Activated CD4-positive, CD25-positive, alpha-beta regulatory T cell treated with anti-CD3 and anti-CD28 coated beads, Interleukin-2, amount 50 U/mL, for 24 hours (primary cell): ENCODE measurements around the gene IFNL4.
"Not testable (repeated sequence)": the region's sequence is repeated elsewhere in the genome, so short reads cannot be mapped to it uniquely, and the experiment has no call there.

Experiments
- ATAC-seq, 2 donors: fragments of 150-1000 bp; cut with Tn5 transposase; one replicate each; pipeline ENCODE4 v1.10.0; 2021; ENCODE audit warnings: mild to moderate bottlenecking in 1 of 2, moderate library complexity in 1 of 2

Gene IFNL4

DNA sequence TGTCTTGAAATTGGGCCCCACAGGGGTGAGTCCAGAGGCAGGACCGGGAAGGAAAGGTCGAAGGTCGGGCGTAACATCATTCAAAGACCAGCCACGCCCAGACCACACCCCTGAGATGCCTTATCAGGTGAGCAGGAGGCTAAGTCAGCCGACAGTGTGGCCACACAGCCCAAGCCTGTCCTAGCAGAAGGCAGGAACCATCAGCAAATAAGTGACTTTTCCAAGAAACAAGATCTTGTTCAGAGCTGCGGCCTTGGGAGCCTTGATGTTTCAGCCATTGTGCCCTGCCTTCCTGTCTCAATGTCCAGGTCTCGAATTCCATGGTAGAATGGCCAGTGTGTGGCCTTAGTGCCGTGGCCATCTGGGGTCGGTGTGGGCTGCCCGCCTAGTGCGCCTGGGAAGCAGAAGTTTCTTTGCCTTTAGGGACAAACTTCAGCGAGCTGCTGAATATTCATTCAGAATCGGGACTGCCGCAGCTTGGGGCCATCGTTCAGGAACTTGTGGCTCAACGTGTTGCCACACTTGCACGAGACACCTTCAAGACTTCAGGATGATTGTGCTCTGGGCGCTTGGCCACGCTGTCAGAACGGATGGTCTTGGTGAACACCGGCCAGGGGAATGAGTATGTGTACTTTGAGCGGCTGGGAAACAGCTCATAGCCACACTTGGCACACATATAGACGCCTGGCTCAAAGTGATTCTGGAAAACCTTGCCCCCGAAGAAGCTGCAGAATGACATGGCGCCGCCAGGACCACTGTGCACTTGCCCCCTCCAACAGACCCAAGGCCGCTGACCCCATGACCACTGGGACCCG is 6.1 kb upstream of the IFNL4 start:
- no peak for ATAC-seq

DNA sequence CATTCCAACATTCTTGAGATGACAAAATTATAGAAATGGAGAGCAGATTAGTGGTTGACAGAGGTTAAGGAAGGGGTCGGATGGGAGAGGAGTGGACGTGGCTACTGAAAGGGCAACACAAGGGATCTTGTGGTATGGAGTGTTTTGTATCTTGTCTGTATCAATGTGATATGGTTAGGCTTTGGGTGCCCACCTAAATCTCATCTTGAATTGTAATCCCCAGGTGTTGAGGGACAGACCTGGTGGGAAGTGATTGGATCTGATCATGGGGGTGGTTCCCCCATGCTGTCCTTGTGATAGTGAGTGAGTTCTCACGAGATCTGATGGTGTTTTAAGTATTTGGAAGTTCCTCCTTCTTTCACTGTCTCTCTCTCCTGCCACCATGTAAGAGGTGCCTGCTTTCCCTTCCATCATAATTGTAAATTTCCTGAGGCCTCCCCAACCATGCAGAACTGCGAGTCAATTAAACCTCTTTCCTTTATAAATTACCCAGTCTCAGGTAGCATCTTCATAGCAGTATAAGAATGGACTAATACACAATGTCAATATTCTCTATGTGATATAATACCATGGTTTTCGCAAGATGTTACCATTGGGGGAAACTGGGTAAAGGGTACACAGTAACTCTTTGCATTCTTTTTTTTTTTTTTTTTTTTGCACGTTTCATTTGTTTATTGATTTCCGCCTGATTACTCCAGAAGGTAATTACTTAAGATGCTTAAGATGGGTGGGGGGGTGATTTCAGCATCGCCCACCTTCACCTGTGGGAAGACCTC is 4.9 kb upstream of the IFNL4 start:
- no peak for ATAC-seq

DNA sequence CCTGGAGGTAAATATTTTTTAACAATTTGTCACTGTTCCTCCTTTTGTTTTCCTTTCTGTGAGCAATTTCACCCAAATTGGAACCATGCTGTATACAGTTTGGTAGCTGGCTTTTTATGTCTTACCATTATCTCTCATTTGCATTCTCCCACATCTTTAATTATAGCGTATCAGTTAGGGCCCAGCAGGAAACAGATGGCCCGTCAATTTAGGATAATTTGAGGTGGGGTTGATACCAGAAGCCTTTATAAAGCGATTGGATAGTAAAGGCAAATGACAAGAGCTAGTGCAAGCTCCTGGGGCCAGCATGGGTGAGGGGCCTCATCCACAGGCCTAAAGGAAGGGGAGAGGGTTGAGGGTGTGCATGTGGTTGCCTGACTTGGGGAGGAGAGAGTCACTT is 3.8 kb upstream of the IFNL4 start:
- ATAC-seq = no peak

GRCh38 chr19:39251846-39252245 is 3.2 kb upstream of the IFNL4 start:
- ATAC-seq = no peak

- no peak for ATAC-seq
Measured at GRCh38 chr19:39251081-39251480, 2.4 kb upstream of the IFNL4 start.

DNA sequence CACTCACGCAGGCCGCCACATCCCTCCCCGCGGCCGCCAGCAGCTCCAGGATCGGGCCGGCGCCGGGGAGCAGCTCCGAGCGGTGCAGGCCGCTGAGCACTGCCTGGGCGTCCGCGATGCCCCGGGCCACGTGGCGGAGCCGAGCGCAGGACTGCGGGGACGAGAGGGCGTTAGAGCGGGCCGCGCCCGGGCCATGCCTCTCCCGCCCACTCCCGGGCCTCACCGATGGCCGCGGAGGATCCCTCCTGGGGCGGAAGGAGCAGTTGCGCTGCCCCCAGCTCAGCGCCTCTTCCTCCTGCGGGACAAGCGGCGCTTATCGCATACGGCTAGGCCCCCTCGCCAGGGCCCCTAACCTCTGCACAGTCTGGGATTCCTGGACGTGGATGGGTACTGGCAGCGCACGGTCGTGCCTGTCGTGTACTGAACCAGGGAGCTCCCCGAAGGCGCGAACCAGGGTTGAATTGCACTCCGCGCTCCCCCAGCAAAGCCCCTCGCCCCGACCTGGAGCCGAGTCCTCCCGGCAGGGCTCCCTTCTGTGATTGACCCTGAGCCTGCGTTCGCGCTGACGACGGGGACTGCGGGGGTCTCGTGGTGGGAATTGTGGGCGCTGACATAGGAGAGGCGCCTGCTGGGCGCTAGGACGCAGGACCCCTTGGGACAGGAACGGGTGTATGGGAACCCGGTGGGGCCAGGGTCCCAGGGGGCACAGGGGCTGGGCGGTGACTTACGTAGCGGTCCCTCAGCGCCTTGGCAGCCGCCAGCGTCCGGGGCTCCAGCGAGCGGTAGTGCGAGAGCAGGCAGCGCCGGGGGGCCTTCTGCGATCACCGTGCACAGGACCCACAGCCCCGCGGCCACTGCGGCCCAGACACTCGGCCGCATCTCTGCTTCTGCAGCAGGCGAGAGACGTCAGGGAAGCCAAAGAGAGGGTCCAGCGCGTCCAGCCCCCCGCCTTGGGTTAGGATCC is 673 bp downstream of the IFNL4 start:
- peak in 1 of 2 donors; percentile 53 for ATAC-seq

GRCh38 chr19:39246951-39247669 is 1.5 kb downstream of the IFNL4 start:
- ATAC-seq = peak; percentile 37 to 64

GRCh38 chr19:39245166-39245565 is 3.5 kb downstream of the IFNL4 start:
- ATAC-seq = peak; percentile 47 to 50

DNA sequence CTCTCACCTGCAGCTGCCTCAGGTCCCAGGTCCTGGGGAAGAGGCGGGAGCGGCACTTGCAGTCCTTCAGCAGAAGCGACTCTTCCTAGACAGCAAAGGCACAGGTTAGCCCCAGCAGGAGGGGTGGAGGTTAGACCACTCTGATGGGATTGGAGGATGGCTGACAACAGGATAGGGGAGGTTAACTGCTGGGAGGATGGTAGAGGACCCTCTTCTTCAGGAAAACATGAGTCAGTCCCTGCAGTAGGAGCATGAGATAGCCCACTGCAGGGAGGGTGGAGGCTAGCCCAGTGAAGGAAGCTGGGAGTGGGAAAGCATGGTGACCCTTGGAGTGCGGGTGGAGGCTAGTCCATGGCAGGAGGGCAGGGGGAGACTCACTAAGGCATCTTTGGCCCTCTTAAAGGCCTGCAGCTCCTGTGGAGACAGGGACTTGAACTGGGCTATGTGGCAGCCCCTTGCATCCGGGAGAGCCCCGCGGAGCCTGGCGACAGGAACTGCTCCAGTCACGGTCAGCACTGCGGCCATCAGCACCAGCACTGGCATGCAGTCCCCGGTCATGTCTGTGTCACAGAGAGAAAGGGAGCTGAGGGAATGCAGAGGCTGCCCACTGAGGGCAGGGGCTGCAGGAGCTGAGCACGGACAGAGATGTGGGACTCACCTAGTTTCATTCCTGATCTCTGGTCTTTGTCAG is 4.1 kb downstream of the IFNL4 start, which contains the start of gene IFNL3:
Gene IFNL3, minus strand, starts transcription at position 597 of the 691 bp plus-strand sequence. Its CDS starts 39 bp downstream, at position 558.
- not testable (repeated sequence) for ATAC-seq

DNA sequence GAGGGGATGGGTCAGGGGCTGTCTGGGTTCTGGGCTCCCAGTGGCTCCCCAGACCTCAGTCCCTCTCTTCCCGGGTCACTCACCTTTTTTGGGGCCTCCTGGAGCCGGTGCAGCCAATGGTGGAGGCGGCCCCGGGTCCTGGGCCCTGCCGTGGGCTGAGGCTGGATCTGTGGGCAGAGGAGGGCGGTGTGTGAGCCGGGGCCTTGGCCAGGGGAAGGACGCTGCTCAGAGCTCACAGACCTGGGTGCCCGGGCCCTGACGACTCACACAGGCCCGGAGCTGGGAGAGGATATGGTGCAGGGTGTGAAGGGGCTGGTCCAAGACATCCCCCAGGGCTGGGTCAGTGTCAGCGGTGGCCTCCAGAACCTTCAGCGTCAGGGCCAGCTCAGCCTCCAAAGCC is 4.9 kb downstream of the IFNL4 start:
- not testable (repeated sequence) for ATAC-seq

DNA sequence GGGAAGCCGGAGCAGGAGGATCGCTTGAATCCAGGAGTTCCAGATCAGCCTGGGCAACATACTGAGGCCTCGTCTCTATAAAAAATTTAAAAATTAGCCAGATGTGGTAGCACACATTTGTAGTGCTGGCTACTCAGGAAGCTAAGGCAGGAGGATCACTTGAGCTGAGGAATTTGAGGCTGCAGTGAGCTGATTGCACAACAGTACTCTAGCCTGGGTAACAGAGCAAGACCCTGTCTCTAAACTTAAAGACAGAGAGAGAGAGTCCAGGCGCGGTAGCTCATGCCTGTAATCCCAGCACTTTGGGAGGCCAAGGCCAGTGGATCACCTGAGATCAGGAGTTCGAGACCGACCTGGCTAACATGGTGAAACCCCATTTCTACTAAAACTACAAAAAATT is 8.2 kb downstream of the IFNL4 start:
- ATAC-seq = no peak

DNA sequence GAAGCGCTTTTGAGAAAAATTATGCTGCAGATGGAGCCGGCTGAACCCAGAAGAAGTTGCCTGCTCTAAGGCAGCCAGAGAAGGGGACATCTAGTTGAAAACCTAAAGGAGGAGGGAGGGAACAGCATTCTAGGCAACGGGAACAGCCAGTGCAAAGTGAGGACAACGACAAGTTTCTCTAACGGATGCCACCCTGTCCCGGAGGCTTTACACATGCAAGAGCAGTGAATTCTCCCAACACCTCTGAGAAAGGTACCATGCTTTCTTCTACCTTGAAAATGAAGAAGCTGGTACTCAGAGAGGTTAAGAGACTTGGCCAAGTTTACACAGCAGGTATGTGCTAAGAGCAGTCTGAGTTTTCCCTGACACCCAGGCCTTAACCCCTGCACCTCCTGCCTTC is 9.7 kb downstream of the IFNL4 start:
- ATAC-seq = no peak

DNA sequence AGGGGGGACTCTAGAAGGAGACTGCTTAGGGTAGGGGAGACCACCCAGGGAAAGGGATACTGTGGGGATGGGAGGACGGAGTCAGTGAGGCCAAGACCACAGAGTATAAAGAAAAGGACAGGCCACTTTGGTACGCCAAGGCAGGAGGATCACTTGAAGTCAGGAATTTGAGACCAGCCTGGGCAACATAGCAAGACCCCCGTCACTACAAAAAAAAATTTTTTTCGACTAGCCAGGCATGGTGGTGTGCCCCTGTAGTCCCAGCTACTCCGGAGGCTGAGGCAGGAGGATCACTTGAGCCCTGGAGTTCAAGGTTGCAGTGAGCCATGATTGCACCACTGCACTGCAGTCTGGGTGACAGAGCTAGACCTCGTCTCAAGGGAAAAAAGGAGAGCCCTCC is 10.4 kb downstream of the IFNL4 start:
- no peak for ATAC-seq

DNA sequence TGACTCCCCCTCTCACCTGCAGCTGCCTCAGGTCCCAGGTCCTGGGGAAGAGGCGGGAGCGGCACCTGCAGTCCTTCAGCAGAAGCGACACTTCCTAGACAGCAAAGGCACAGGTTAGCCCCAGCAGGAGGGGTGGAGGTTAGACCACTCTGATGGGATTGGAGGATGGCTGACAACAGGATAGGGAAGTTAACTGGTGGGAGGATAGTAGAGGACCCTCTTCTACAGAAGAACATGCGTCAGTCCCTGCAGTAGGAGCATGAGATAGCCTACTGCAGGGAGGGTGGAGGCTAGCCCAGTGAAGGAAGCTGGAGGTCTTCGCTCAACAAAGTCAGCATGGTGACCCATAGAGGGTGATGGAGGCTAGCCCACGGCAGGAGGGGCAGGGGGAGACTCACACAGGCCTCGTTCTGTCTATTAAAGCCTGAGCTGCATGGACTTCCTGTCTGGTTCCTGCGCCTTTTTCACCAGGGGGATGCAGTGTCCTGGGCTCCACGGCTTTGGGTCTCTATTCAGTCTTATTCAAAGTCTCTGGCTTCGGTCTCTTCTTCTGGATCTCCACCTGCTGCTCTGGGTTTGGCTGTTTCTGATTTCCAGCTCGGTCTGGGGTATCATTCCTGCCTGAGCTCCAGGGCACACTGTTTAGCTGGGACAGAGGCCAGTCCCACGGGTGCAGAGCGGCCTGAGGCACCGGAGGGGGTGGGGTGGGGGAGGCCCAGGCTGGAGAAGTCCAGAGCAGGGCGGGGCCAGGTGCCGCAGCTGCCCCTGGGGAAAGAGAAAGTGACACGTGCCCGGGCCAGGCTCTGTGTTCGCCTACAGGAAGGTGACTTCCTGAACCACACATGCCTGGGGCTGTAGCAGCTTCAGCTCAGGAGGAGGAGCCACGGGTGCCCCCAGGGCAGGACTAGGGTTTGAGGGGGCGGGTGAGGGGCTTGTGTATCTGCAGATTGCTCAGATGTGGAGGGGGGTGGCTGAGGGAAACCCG is 11.2 kb downstream of the IFNL4 start:
- ATAC-seq = peak; percentile 88 to 92

DNA sequence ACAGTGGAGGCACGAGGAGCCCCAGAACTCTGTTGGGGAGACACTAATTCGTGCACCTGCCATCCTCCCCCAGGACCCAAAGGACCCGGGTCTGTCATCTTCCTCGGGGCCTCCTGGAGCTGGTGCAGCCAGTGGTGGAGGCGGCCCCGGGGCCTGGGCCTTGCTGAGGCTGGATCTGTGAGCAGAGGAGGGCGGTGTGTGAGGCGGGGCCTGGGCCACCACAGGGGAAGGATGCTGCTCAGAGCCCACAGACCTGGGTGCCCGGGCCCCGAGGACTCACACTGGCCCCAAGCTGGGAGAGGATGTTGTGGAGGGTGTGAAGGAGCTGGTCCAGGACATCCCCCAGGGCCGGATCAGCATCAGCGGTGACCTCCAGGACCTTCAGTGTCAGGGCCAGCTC is 12.1 kb downstream of the IFNL4 start:
- peak in 1 of 2 donors; percentile 25 for ATAC-seq

DNA sequence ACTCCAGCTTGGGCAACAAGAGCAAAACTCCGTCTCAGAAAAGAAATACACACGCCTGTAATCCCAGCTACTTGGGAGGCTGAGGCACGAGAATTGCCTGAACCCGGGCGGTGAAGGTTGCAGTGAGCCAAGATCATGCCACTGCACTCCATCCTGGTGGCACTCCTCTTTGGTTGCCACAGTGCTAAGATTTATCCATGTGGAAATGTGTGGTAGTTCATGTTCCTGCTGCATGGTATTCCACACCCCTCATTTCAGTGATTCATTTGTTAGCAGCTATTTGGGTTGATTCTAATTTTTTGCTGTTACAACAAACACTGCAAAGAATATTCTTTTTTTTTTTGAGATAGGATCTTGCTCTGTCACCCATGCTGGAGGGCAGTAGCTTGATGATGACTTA is 15.9 kb downstream of the IFNL4 start:
- no peak for ATAC-seq

DNA sequence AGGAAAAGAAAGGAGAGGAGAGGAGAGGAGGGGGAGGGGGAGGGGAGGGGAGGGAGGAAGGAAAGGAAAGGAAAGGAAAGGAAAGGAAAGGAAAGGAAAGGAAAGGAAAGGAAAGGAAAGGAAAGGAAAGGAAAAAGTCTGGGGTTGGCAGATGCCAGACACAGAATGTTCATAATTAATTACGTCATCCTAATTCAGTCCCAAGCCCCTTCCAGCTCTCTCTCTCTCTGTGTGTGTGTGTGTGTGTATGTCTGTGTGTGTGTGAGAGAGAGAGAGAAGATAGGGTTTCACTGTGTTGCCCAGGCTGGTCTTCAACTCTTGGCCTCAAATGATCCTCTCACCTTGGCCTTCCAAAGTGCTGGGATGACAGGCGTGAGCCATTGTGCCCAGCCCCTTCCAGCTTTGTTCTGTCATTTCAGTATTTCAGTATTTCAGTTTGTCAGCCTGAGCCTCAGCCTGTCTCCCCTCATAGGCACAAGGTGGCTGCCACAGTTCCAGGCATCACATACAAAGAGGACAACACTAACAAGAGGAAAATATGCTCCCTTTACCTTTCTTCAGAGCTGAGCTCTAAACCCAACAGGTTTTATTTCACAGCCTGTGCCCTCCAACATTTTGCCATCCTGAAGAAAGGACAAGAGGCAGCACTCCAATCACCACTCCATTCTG is 18.4 kb downstream of the IFNL4 start:
- no peak for ATAC-seq

- no peak for ATAC-seq
Measured at GRCh38 chr19:39224910-39225309, 23.7 kb downstream of the IFNL4 start.

DNA sequence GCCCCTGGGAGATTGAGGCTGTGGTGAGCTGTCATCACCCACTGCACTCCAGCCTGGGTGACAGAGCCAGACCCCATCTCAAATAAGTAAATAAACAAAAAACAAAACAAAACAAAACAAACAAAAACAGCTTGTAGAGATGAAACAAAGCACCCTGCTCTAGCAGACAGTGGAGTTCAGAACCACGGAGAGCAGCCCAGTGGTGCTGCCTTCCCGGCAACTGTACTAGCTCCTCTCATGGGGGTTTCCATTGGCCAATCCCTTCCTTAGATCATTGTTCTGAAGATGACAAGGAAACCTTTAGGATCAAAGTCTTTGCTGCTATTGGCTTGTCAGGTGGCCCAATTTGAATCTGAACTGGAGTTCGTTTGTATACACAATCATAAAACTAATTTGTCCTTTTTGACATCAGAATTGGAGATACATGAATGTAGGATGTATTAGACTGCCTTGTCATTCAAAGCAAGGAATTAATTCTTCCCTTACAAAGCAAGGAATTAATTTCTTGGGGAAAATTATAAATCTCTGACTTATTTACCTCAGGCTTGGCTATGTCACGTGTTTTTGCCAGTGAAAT is 24.9 kb downstream of the IFNL4 start:
- no peak for ATAC-seq
